ENCODE results near the gene LEKR1. TPM values are rescaled to one million over a fixed set of nuclear protein-coding genes. Genes with fewer than 3 reads are reported as not detected.

Gene LEKR1
- total and polyA plus RNA-seq, 2 of the 13 experiments (the other 11 are each of a cell fraction or from before 2014, with no cell fraction given): 0.49 to 1.5 TPM

DNA sequence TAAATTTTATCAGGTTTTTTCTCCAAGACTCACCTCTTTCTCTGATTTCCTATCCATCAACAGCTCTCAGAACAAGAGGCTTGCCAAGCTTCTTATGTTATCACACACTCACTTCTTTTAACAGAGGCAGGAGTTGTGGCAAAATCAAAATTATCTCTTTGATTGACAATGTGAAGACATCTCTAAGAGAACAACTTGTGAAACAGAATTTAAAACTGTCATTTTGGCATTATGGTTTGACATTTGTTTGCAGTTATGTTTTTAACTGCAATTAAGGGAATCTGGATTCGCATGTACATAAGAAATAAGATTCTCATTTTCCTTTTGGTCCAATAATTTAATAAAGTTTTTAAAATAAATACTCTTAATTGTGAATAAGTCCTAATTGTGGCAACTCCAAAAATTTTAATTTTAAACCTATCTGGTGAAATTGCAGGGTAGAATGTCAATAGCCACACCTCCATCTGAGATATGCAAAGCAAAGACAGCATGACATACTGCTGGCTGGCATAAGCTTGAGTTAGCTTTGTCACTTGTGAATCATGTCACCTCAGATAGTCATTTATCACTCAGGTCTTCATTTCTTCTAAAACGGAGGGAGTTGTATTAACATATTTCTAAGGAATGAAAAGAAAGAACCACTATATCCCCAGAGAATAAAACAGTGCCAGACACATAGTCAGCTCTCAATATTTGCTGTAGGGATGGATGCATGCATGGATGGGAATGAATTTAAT is 175.2 kb downstream of the LEKR1 start (continued):
- TF ChIP-seq, protein P1, sequence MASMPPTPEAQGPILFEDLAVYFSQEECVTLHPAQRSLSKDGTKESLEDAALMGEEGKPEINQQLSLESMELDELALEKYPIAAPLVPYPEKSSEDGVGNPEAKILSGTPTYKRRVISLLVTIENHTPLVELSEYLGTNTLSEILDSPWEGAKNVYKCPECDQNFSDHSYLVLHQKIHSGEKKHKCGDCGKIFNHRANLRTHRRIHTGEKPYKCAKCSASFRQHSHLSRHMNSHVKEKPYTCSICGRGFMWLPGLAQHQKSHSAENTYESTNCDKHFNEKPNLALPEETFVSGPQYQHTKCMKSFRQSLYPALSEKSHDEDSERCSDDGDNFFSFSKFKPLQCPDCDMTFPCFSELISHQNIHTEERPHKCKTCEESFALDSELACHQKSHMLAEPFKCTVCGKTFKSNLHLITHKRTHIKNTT (CRISPR knock-in tag; IDR thresholded peaks at IDR 0.05): no peak
- no peak for TF ChIP-seq TIGD3 (CRISPR knock-in tag; IDR thresholded peaks at IDR 0.05; ENCODE audit: borderline replicate concordance)
- TF ChIP-seq ZNF382 (CRISPR knock-in tag; IDR thresholded peaks at IDR 0.05; ENCODE audit: borderline replicate concordance): no peak
- TF ChIP-seq MBNL3 (CRISPR knock-in tag; conservative IDR thresholded peaks at IDR 0.05): no peak
- TF ChIP-seq ZEB1 (IDR thresholded peaks at IDR 0.05; ENCODE audit: insufficient replicate concordance, low read depth): no peak
- no peak for TF ChIP-seq RBM22 (optimal IDR thresholded peaks at IDR 0.05; ENCODE audit: low read length)
- no peak for TF ChIP-seq PTBP1 (IDR thresholded peaks at IDR 0.05; ENCODE audit: low read depth, low read length, poor library complexity, severe bottlenecking)
- TF ChIP-seq XRCC5 (optimal IDR thresholded peaks at IDR 0.05; ENCODE audit: low read length): no peak
- no peak for TF ChIP-seq MZF1 (CRISPR knock-in tag; IDR thresholded peaks at IDR 0.05; ENCODE audit: borderline replicate concordance)
- no peak for TF ChIP-seq MED8 (CRISPR knock-in tag; IDR thresholded peaks at IDR 0.05; ENCODE audit: insufficient replicate concordance)
- no peak for TF ChIP-seq HDAC2 (CRISPR knock-in tag; IDR thresholded peaks at IDR 0.05)
- TF ChIP-seq ZNF629 (CRISPR knock-in tag; conservative IDR thresholded peaks at IDR 0.05): no peak
